HG03135 (cell line): ENCODE data around the gene RAD51D.
A peak's percentile ranks its signal among the peaks of the same experiment; 100 is the strongest.
"Not testable (repeated sequence)": the region's sequence is repeated elsewhere in the genome, so short reads cannot be mapped to it uniquely, and the experiment has no call there.

ENCODE experiments used
- ATAC-seq: cut with Tn5 transposase; IDR thresholded peaks from one replicate; pipeline ENCODE4 v1.9.1; 2021; ENCODE audit warnings: mild to moderate bottlenecking, moderate library complexity; ENCODE audit not compliant: unreplicated experiment

Gene RAD51D

GRCh38 chr17:35119370-35120165 is at the start of gene RAD51D:
Gene RAD51D, minus strand, starts transcription at chr17:35119860. Its CDS starts 247 bp downstream, at chr17:35119613.
- ATAC-seq: peak; percentile 75

GRCh38 chr17:35167666-35168065 is 48.0 kb upstream of the RAD51D start:
- no peak for ATAC-seq

- no peak for ATAC-seq
Observed at GRCh38 chr17:35167046-35167445, 47.4 kb upstream of the RAD51D start.

- no peak for ATAC-seq
Observed at GRCh38 chr17:35166526-35166925, 46.9 kb upstream of the RAD51D start.

- no peak for ATAC-seq
Observed at GRCh38 chr17:35164716-35165115, 45.1 kb upstream of the RAD51D start.

GRCh38 chr17:35163886-35164285 is 44.2 kb upstream of the RAD51D start:
- ATAC-seq: no peak

- no peak for ATAC-seq
Observed at GRCh38 chr17:35162755-35163154, 43.1 kb upstream of the RAD51D start.

GRCh38 chr17:35161281-35161761 is 41.7 kb upstream of the RAD51D start:
- ATAC-seq: no peak

- ATAC-seq: no peak
Observed at GRCh38 chr17:35160354-35161201, 40.9 kb upstream of the RAD51D start.

GRCh38 chr17:35159940-35160339 is 40.3 kb upstream of the RAD51D start:
- no peak for ATAC-seq

- ATAC-seq: no peak
Observed at GRCh38 chr17:35155246-35155645, 35.6 kb upstream of the RAD51D start.

GRCh38 chr17:35154196-35155165 is 34.8 kb upstream of the RAD51D start:
- no peak for ATAC-seq

- no peak for ATAC-seq
Observed at GRCh38 chr17:35152421-35153140, 32.9 kb upstream of the RAD51D start.

- ATAC-seq: not testable (repeated sequence)
Observed at GRCh38 chr17:35151080-35151479, 31.4 kb upstream of the RAD51D start.

- no peak for ATAC-seq
Observed at GRCh38 chr17:35149941-35150340, 30.3 kb upstream of the RAD51D start.

- no peak for ATAC-seq
Observed at GRCh38 chr17:35148144-35148543, 28.5 kb upstream of the RAD51D start.

GRCh38 chr17:35147375-35147905 is 27.8 kb upstream of the RAD51D start, which contains the start of gene UNC45B:
Gene UNC45B, plus strand, starts transcription at chr17:35147817. Its CDS starts 447 bp downstream, at chr17:35148264.
- no peak for ATAC-seq

- ATAC-seq: no peak
Observed at GRCh38 chr17:35146214-35146833, 26.7 kb upstream of the RAD51D start.

GRCh38 chr17:35144840-35145239 is 25.2 kb upstream of the RAD51D start:
- ATAC-seq: no peak
